DND-41 (cell line): ENCODE measurements around the gene KPNA3.
"Not testable (repeated sequence)": the region's sequence is repeated elsewhere in the genome, so short reads cannot be mapped to it uniquely, and the experiment has no call there.

Source experiments
- ATAC-seq: fragments of 200-7000 bp; cut with Tn5 transposase; 3 replicates; pipeline ENCODE4 v1.9.1; 2021; ENCODE audit warnings: low read depth; ENCODE audit not compliant: insufficient read depth
- DNase-seq: peaks from one replicate; pipeline ENCODE4 v3.0.0-alpha.2; 2020
- H2AFZ ChIP-seq: 2 replicates; pipeline ENCODE4 v1.6.0; 2012; ENCODE audit warnings: low read depth, low read length
- H3K27ac ChIP-seq: 2 replicates; pipeline ENCODE4 v1.5.1; 2012; ENCODE audit warnings: low read length, inconsistent platforms
- H3K27me3 ChIP-seq: fragments of 200-600 bp; sonication (generic); 2 replicates; pipeline ENCODE4 v1.6.0; 2012; ENCODE audit warnings: low read length, mild to moderate bottlenecking, inconsistent platforms; ENCODE audit not compliant: insufficient read depth, poor library complexity
- H3K36me3 ChIP-seq: 2 replicates; pipeline ENCODE4 v1.5.1; 2012; ENCODE audit warnings: low read length, inconsistent platforms; ENCODE audit not compliant: insufficient read depth
- H3K4me1 ChIP-seq: 2 replicates; pipeline ENCODE4 v1.5.1; 2012; ENCODE audit warnings: mild to moderate bottlenecking, low read length; ENCODE audit not compliant: insufficient read depth
- H3K4me2 ChIP-seq: 2 replicates; pipeline ENCODE4 v1.6.0; 2012; ENCODE audit warnings: mild to moderate bottlenecking, moderate library complexity, low read length, inconsistent platforms; ENCODE audit not compliant: insufficient read depth
- H3K4me3 ChIP-seq, 2 experiments: fragments of 200-600 bp in 1 of 2; shearing (Covaris generic) in 1 of 2; 2 replicates each; pipeline ENCODE4 v1.5.1; 2012 to 2016; ENCODE audit warnings: inconsistent platforms in 2 of 2, low read length in 2 of 2, mild to moderate bottlenecking in 2 of 2, low read depth in 1 of 2, moderate library complexity in 1 of 2
- H3K79me2 ChIP-seq: 2 replicates; pipeline ENCODE4 v1.6.0; 2012; ENCODE audit warnings: low read length, inconsistent platforms; ENCODE audit not compliant: insufficient read depth
- H3K9ac ChIP-seq: 2 replicates; pipeline ENCODE4 v1.6.0; 2012; ENCODE audit warnings: low read depth, mild to moderate bottlenecking, inconsistent platforms, low read length, moderate library complexity
- H3K9me3 ChIP-seq: 2 replicates; pipeline ENCODE4 v1.5.1; 2012; ENCODE audit warnings: low read length, moderate library complexity, mild to moderate bottlenecking, inconsistent platforms; ENCODE audit not compliant: insufficient read depth, severe bottlenecking
- H4K20me1 ChIP-seq: 2 replicates; pipeline ENCODE4 v1.6.0; 2012; ENCODE audit warnings: low read length; ENCODE audit not compliant: insufficient read depth
- EZH2 ChIP-seq: IDR thresholded peaks from 3 replicates; pipeline ENCODE4 v1.6.1; 2012; ENCODE audit warnings: borderline replicate concordance, low read depth, mild to moderate bottlenecking, moderate library complexity, low read length, inconsistent platforms; ENCODE audit not compliant: severe bottlenecking
- TF ChIP-seq, protein P1 (sequence below): IDR thresholded peaks from 2 replicates; pipeline ENCODE4 v1.5.1; 2012; ENCODE audit warnings: borderline replicate concordance, low read length, moderate library complexity, mild to moderate bottlenecking; ENCODE audit not compliant: poor library complexity, severe bottlenecking; ENCODE audit errors: extremely low read depth

KPNA3 gene

DNA sequence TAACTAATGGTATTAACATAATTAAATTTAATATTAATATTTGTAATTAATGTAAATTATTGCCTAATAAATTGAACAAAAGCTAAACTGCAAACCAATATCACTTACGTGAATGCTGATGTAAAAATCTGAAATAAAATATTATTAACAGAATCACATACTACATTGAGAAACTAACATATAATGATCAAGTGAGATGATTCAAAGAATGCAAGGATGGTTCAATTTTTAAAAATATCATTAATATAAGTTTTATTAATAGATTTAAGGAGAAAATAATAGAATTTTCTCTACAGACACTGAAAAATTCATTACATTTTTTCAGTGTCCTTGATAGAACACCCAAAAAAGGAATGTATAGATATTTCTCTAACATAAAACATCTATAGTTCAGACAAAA, 77.7 kb downstream of the KPNA3 start:
- no peak for DNase-seq
- Histone ChIP-seq H3K36me3 (peaks cover 74% of the 10 kb centered on the region), H3K79me2 (peaks cover 2% of the 10 kb centered on the region; the same call in 1 of the 2 replicates), H3K9me3 (peaks cover 17% of the 10 kb centered on the region), H3K9ac (no peak overlapping the region), H3K4me2 (no peak overlapping the region), H2AFZ (no peak overlapping the region), H3K27me3 (no peaks in the 10 kb centered on the region), H3K4me3 (no peak overlapping the region), H4K20me1 (no peaks in the 10 kb centered on the region), H3K4me1 (no peaks in the 10 kb centered on the region), H3K27ac (no peak overlapping the region)
- TF ChIP-seq EZH2: no peak
- TF ChIP-seq, protein P1, sequence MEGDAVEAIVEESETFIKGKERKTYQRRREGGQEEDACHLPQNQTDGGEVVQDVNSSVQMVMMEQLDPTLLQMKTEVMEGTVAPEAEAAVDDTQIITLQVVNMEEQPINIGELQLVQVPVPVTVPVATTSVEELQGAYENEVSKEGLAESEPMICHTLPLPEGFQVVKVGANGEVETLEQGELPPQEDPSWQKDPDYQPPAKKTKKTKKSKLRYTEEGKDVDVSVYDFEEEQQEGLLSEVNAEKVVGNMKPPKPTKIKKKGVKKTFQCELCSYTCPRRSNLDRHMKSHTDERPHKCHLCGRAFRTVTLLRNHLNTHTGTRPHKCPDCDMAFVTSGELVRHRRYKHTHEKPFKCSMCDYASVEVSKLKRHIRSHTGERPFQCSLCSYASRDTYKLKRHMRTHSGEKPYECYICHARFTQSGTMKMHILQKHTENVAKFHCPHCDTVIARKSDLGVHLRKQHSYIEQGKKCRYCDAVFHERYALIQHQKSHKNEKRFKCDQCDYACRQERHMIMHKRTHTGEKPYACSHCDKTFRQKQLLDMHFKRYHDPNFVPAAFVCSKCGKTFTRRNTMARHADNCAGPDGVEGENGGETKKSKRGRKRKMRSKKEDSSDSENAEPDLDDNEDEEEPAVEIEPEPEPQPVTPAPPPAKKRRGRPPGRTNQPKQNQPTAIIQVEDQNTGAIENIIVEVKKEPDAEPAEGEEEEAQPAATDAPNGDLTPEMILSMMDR: no peak
- ATAC-seq: no peak

DNA sequence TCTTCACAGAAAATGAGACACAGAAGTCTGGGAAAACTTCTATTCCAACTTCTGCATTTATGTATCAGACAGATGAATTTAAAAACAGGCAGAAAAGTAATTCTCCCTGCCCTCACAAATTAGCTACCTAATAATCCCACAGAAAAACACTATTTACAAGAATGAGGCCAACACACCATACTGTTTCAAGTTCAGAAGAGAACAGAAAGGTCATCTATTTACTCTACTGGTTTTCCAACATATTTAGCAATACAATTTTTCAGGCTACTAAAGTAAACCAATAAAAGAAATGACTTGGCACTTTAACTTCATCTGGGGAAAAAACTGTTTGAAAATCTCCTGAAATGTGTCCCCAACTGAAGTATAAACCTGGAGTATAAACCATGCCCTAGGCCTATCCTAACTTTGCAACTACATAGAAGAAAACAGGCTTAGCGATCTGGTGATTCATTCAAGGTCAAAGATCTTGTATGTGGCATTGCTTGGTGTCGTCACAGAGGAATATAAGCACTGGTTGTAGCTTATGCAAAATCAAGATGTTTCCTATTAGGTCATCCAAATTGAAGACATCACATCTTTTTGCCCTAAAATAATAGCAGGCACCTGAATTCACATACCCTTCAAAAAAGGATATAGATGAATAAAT, 81.1 kb downstream of the KPNA3 start:
- H3K4me2 ChIP-seq: no peak overlapping the region
- H3K27ac ChIP-seq: no peak overlapping the region
- H3K9ac ChIP-seq: no peak overlapping the region
- no peak overlapping the region for H2AFZ ChIP-seq
- H3K9me3 ChIP-seq: peaks cover 13% of the 10 kb centered on the region
- peaks cover 2% of the 10 kb centered on the region; the same call in 1 of the 2 replicates for H3K79me2 ChIP-seq
- no peak for DNase-seq
- ATAC-seq: no peak
- H3K4me1 ChIP-seq: no peaks in the 10 kb centered on the region
- TF ChIP-seq, protein P1: no peak
- no peak for TF ChIP-seq EZH2
- H3K27me3 ChIP-seq: no peaks in the 10 kb centered on the region
- no peaks in the 10 kb centered on the region for H4K20me1 ChIP-seq
- no peak overlapping the region for H3K4me3 ChIP-seq
- H3K36me3 ChIP-seq: peaks cover 59% of the 10 kb centered on the region

DNA sequence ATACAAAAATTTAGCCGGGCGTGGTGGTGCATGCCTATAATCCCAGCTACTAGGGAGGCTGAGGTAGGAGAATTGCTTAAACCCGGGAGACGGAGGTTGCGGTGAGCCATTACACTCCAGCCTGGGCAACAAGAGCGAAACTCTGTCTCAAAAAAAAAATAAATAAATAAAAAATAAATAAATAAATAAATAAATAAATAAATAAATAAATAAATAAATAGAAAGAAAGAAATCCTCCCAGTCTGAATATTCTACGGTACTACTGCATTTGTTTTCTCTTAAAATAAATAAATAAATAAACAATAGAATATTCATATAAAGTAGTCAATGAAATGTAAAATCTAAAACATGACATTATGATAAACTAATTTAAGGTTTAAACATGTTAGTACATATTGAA, 88.2 kb downstream of the KPNA3 start:
- H3K79me2 ChIP-seq, H3K4me1 ChIP-seq, H4K20me1 ChIP-seq, H3K4me2 ChIP-seq, ATAC-seq, H3K27me3 ChIP-seq, DNase-seq, H3K27ac ChIP-seq, H2AFZ ChIP-seq, H3K9me3 ChIP-seq, H3K4me3 ChIP-seq, H3K9ac ChIP-seq: not testable (repeated sequence)
- peaks cover 68% of the 10 kb centered on the region for H3K36me3 ChIP-seq

DNA sequence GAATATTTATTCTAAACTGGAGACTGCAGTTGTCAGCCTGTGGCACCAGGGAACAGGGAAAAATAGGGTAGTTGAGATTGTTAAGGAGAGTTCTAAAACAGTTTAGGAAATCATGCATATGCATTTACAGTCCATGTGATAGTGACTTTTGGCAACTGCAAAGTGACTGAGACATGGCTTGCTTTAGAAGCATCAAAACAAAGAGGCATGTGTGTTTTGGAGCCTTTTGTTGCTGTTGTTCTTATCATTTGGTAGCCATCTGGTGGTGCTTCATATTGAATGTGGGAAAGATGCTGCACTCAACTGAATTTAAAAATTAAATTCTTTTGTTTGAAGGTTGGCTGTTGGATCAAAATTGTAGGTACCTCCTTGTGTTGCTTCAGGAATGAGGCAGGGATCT, 91.0 kb downstream of the KPNA3 start:
- Histone ChIP-seq H3K4me1 (no peaks in the 10 kb centered on the region), H3K4me2 (no peak overlapping the region), H3K9ac (no peak overlapping the region), H3K79me2 (no peaks in the 10 kb centered on the region), H3K9me3 (no peaks in the 10 kb centered on the region), H4K20me1 (no peaks in the 10 kb centered on the region), H2AFZ (no peak overlapping the region), H3K36me3 (peaks cover 65% of the 10 kb centered on the region), H3K27ac (no peak overlapping the region), H3K27me3 (no peaks in the 10 kb centered on the region), H3K4me3 (no peak overlapping the region)
- ATAC-seq: no peak
- DNase-seq: no peak
- no peak for TF ChIP-seq EZH2
- TF ChIP-seq, protein P1: no peak
